NK-92 treated with Interleukin-12 subunit alpha and Interleukin-12 subunit beta, amount 100 ng/mL, for 24 hours (cell line): ENCODE results near the gene ACKR2.
"Not testable (repeated sequence)": the region's sequence is repeated elsewhere in the genome, so short reads cannot be mapped to it uniquely, and the experiment has no call there.

Experiments
- DNase-seq: peaks from one replicate; lab custom pipeline; 2025; lab: John Stamatoyannopoulos, UW

The ACKR2 gene

GRCh38 chr3:42801784-42802183, 7.5 kb upstream of the ACKR2 start:
- DNase-seq, result no peak

- DNase-seq, result no peak
These were observed 6.3 kb upstream of the ACKR2 start for GRCh38 chr3:42802876-42803413.

- DNase-seq, result peak; percentile 49
These were observed 5.7 kb upstream of the ACKR2 start for GRCh38 chr3:42803414-42804105.

GRCh38 chr3:42804106-42804830, 5.0 kb upstream of the ACKR2 start, which contains the start of gene HIGD1A:
HIGD1A (minus strand) TSS chr3:42804490; CDS start chr3:42794253, 10,237 bp downstream.
- peak; percentile 91 for DNase-seq

GRCh38 chr3:42804831-42805132, 4.5 kb upstream of the ACKR2 start:
- no peak for DNase-seq

- DNase-seq, result no peak
These were observed 4.0 kb upstream of the ACKR2 start for GRCh38 chr3:42805141-42805821.

GRCh38 chr3:42807929-42808328, 1.3 kb upstream of the ACKR2 start:
- DNase-seq, result no peak

- not testable (repeated sequence) for DNase-seq
These were observed 1.5 kb downstream of the ACKR2 start for GRCh38 chr3:42810706-42811105.

- DNase-seq, result not testable (repeated sequence)
These were observed 2.1 kb downstream of the ACKR2 start for GRCh38 chr3:42811118-42811883.

- DNase-seq, result no peak
These were observed 5.0 kb downstream of the ACKR2 start for GRCh38 chr3:42814246-42814645.

- DNase-seq, result no peak
These were observed 5.8 kb downstream of the ACKR2 start for GRCh38 chr3:42814914-42815507.

GRCh38 chr3:42815826-42816225, 6.6 kb downstream of the ACKR2 start:
- no peak for DNase-seq

- no peak for DNase-seq
These were observed 10.2 kb downstream of the ACKR2 start for GRCh38 chr3:42819351-42819965.

- no peak for DNase-seq
These were observed 11.5 kb downstream of the ACKR2 start for GRCh38 chr3:42820746-42821051.

- DNase-seq, result no peak
These were observed 13.6 kb downstream of the ACKR2 start for GRCh38 chr3:42822828-42823227.

- DNase-seq, result no peak
These were observed 14.1 kb downstream of the ACKR2 start for GRCh38 chr3:42823351-42823750.

GRCh38 chr3:42826141-42826540, 16.9 kb downstream of the ACKR2 start:
- DNase-seq, result no peak

GRCh38 chr3:42827023-42827422, 17.8 kb downstream of the ACKR2 start:
- no peak for DNase-seq

- no peak for DNase-seq
These were observed 18.4 kb downstream of the ACKR2 start for GRCh38 chr3:42827654-42828053.

GRCh38 chr3:42829083-42829627, 19.9 kb downstream of the ACKR2 start:
- DNase-seq, result no peak
